ENCODE results near the gene BAZ1B.
"Not testable (repeated sequence)": the region's sequence is repeated elsewhere in the genome, so short reads cannot be mapped to it uniquely, and the experiment has no call there.

Gene BAZ1B, protein sequence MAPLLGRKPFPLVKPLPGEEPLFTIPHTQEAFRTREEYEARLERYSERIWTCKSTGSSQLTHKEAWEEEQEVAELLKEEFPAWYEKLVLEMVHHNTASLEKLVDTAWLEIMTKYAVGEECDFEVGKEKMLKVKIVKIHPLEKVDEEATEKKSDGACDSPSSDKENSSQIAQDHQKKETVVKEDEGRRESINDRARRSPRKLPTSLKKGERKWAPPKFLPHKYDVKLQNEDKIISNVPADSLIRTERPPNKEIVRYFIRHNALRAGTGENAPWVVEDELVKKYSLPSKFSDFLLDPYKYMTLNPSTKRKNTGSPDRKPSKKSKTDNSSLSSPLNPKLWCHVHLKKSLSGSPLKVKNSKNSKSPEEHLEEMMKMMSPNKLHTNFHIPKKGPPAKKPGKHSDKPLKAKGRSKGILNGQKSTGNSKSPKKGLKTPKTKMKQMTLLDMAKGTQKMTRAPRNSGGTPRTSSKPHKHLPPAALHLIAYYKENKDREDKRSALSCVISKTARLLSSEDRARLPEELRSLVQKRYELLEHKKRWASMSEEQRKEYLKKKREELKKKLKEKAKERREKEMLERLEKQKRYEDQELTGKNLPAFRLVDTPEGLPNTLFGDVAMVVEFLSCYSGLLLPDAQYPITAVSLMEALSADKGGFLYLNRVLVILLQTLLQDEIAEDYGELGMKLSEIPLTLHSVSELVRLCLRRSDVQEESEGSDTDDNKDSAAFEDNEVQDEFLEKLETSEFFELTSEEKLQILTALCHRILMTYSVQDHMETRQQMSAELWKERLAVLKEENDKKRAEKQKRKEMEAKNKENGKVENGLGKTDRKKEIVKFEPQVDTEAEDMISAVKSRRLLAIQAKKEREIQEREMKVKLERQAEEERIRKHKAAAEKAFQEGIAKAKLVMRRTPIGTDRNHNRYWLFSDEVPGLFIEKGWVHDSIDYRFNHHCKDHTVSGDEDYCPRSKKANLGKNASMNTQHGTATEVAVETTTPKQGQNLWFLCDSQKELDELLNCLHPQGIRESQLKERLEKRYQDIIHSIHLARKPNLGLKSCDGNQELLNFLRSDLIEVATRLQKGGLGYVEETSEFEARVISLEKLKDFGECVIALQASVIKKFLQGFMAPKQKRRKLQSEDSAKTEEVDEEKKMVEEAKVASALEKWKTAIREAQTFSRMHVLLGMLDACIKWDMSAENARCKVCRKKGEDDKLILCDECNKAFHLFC (N-terminal part only)

DNA sequence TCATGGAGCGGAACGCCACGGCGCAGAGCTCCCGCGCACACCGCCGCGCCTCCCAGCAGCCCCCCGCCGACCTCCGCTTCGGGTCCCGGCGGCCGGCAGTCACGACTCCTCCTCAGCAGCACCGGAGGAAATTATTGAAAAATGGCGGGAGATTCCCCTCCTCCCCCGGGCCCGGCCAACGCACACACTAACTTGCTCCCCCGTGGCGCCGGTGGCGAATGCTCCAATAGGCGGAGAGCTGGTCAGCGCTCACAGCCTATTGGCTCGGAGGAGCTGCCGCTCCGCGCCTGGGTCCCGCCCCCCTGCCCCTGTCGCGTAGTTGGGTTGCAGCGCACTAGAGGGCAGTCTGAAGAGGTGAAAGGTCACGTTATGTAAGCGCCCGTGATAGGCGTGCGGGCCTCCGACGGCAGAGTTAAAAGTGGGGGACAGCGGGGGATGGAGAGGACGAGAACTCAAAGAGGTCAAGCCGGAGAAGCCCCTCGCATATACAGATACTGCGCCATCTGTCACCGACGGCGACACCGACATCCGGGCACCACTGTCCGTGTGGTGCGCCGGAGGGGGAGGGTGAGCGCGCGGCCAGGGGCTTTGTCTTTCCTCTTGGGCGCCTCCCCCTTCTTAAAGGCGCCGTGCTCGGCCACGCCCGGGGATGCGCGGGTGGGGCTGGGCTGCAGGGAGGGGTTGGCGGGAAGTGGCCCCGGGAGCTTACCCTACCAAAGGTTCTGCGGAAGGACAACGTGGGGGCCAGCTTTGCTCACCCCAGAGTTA, at the start of gene BAZ1B:
TSS of gene BAZ1B (minus strand) at position 189 of the 768 bp plus-strand sequence. CDS start 360 bp downstream, outside the sequence.
- DNase-seq: peak; percentile 83 to 99 (median 97)

DNA sequence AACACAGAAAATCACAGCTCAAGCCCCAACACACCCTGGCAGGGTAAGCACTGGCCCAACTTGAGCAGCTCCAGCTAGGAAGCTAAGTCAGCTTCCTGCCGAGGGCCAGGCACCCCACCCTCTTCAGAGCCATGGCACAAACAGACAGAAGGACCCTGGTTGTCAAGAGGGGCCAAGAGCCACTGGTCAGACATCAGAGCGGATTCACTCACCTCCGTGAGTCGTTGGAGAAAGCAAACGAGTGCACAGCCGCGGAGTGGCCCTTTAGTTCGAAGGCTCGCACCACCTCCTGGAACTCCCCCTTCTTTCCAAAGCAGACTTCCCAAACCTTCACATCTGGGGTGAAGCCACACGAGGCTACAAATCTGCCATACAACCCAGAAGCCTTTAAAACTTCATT, 48.9 kb upstream of the BAZ1B start:
- DNase-seq: no peak

DNA sequence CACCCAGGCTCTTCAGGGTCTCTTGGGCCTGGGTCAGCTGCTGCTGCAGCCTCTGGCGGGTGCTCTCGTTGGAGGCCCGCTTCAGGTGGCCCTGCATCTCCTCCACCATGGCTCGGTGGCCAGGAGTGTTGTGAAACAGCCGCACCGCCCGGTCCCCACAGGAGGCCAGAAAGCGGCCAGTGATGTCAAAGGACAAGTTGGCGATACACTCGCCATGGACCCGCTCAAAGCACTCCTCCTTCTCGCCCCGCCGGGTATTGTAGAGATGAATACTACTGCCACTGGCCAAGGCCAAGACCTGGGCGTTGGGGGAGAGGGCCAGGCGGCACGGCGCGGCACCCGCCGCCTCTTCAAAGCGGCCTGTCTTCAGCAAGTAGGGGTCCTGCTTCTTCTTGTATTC, 48.4 kb upstream of the BAZ1B start:
- no peak for DNase-seq

DNA sequence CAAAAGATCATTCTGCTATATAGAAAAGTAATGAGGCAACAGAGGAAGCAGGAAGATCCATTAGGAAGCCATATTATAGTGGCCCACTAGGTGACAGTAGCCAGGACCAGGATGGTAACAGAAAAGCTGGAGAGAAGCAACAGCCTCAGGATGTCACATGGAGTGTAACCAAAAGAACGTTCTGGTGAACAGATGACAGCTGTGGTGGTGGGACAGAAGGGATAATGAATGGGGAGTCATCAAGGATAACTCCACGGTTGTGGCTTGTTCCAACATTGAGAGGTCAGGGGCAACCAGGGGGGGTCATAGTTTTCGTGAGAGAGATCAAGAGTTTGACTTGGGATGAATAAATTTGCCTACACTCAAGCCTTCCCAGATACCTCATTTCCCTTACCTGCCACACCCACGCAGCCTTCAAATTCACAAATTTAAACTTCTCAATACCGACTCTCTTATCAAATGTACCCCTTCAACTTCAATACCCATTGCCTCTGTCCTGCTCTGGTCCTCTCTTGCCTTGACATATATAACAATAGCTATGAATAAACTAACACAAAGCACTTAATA, 47.0 kb upstream of the BAZ1B start:
- DNase-seq: no peak

DNA sequence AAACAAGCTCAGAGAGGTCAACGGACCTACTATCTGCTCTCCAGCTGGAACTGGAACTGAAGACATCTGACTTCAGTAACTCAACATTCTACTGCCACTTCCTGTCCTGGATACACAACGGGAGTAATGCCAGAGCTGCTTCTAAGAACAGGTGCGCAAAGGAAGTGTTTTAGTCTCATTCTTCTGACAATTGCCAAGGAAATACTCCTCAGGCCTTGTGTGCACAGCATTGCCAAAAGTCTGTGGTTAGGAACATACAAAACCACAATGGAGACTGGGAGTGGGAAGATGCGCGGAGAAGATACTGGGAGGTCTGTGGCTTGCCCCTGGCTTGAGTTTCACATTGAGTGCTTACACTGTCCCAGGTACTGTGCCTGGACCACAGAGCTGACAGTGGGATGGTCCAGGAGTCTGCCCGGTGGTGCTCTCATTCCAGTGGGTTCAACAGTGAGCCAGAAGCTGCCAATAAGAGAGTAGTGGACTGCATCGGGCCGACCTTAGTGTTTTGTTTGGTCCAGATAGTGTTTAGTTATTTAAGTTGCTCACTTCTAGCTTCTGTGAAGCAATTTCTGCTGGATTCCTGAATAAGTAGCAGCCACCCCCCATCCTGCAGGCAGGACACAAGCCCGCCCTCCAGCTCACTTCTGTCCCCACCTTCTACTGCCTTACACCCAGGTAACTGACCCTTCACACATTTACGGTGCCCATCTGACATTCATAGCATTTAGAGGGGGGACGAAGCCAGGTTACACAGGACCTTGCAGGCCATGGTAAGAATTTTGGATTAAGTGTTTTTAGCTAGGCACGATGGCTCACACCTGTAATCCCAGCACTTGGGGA, 46.0 kb upstream of the BAZ1B start:
- no peak for DNase-seq

DNA sequence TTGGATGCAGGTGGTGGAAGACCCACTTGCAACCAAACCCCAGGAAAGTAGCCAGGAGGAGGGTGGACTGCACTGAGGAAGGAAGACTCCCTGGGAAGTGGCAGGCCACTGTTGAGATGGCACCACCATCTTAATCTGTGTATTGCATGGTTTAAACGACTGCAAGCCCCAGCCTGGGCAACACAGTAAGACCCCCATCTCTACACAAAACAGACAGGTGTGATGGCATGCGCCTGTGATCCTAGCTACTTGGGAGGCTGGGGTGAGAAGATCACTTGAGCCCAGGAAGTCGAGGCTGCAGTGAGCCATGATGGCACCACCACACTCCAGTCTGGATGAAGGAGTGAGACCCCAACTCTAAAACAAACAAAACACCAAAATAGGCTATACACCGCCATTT, 45.0 kb upstream of the BAZ1B start:
- DNase-seq: no peak

DNA sequence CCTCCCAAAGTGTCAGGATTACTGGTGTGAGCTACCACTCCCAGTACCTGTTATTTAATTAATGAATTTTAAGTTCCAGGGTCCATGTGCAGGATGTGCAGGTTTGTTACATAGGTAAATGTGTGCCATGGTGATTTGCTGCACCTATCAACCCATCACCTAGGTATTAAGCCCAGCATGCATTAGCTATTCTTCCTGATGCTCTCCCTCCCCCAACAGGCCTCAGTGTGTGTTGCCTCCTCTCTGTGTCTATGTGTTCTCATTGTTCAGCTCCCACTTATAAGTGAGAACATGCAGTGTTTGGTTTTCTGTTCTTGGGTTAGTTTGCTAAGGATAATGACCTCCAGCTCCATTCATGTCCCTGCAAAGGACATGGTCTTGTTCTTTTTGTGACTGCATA, 44.3 kb upstream of the BAZ1B start:
- DNase-seq: not testable (repeated sequence)

DNA sequence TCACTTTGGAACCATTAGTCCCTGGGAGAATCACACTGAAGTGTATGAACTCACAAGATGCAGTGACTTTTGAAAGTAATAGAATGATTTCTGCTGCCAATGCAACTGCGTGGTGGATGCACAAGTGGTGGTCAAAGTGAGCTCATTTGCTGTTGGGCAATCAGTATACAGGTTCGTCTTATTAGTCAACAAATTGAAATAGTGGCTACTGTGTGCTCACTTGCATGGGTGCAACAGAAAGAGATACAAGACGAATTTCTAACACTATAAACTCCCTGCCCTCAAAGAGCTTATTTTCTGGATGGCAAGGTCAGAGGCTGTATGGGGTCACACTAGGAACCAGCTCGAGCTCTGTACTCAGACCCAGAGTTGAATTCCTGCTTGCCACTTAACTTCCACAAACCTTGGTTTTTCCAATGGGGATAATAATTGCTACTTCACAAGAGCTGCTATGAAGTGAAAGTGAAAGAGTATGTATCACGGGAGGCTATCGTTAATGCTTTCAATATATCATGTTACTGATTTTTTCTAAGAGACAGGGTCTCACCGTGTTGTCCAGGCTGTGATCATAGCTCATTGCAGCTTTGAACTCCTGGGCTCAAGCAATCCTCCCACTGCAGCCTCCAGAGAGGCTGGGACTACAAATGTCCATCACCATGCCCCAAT, 43.7 kb upstream of the BAZ1B start:
- DNase-seq: no peak

DNA sequence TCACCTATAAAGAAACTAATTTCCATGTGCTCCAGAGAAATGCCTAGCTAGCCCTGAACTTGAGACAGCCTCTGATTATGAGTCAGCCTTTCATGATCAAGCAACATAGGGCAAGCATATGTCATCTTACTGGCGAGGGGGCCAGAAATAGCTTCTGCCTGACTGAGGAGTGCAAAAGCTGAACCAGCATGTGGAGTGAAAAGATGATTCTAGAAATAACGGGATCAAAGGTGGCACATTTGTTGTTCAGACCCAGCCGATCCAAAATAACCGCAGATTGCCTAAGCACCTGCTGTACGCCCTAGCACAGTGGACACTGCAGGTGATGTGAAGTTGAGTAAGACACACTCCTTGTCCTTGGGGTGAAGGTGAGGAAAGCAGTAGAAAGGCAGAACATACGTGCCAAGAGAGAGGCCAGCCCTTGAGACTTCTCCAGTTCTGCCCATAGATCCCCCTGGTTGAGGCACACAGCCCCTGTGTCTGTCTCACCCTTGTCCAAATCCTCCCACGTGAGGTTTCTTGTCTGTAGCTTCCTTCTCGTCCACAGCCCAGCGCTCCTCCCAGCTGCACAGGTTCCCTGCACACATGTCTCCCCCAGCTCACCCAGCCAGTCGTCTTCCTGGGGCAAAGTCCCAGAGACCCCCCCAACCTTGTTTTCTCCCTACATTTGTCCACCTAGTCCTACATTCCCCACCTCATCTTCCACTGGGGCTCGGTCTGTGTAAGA, 38.2 kb upstream of the BAZ1B start:
- DNase-seq: peak in 1 of 58 donors; percentile 1

DNA sequence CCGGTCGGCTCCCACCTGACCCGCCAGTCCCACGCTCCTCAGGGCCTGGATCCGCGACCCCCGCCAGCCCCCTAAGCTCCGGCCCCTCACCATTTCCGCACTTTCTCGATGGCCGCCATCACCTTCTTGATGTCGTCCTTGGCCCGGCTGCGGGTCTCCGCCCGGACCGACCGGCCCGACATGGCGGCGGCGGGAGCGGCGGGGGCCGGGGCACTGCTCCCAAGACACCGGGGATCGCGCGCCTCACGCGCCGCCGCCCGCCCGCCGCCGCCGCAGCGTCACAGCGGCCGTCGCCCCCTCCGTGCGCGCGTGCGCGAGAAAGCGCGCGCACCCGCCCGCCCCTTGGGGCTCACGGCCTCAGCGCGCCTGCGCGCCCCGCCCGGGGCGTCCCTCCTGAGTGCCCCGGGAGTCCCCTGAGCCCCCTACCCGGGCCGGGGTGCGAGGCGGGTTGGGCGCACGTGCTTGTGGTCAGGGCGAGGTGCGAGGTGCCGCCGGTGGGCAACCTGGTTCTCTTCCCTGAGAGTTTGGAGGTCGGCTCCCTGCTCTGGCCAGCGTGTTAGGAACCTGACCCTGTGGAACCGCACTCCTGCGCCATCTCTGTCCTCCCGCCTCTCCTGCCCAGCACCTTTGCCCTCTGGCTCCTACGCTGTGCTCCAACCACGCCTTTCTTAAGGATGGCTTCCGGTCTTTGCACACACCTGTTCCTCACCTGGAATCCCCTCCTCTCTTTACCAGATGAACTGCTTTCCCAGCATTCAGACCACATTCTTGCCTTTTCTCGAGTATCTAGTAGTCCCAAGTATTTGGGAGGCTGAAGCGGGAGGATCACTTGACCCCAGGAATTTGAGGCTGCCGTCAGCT, 35.5 kb upstream of the BAZ1B start, which contains the start of gene BCL7B:
TSS of gene BCL7B (minus strand) at position 294 of the 861 bp plus-strand sequence. CDS start at position 182, 112 bp downstream.
- DNase-seq: peak in 56 of 58 donors; percentile 22 to 84 (median 68)

DNA sequence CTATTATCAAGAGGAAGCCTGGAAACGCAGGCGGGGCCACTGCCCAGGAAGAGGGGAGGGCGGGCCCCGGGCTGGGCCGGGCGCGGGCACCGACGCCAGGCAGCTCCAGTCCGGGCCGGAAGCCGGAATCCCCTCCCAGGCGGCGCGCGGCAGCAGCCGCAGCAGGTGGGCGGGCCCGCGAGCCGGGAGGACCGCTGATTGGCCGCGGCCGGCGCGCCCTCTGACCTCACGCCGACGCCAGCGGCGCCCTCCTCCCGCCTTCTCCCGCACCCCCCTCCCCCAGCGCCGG, 35.0 kb upstream of the BAZ1B start:
- DNase-seq: peak; percentile 52 to 94 (median 87)

DNA sequence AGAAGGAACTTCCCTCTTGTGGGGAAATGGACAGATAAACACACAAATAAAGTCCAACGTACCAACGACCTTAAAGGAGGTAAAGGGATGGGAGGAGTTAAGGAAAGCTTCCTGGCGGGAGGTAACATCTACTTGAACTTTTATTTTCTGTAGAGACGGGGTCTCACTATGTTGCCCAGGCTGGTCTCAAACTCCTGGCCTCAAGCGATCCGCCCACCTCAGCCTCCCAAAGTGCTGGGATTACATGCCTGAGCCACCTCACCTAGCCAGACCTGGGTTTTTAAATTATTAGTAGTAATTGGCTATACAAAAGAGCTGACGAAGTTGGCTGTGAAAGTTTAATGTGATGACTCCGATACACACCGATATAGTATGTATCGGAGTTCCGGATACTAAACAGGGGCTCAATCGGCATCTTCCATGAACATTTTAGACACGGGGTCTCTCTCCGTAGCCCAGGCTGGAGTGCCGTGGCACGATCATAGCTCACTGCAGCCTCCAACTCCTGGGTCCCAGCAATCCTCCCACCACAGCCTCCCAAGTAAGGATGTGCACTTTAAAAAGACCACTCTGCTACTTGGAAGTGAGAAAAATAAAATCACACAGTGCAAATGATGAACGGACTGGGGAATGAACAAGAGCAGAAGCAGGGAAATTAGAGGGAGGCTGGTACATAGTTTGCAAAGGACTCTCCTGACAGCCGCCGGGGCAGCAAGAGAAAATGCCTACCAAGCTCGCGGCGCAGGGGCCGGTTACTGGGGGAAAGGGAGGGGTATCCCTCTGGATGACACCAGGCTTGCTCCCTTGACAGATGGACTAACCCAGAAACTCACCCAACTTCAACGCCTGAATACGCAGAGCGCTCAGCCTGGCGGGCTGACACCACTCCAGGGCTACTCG, 34.4 kb upstream of the BAZ1B start:
- DNase-seq: no peak

DNA sequence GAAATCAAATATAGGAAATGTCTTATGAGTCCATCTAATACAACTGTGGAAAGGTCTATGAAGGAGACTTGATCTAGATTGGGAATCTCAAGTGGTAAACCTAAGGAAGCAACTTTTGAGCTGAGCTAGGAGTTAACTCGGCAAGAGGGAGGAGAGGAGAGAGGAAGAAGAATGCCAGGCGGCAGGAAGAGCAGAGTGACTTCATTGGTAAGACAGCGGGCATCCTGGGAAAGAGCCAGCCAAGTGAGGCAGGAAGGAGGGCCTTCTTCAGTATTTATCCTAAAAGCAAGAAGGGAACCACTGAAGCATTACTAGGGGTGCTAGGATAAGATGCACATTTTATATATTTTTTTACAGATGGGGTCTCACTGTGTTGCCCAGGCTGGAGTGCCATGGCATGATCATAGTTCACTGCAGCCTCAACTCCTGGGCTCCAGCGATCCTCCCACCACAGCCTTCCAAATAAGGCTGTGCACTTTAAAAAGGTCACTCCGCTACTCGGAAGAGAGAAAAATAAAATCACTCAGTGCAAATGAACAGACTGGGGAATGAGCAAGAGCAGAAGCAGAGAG, 33.4 kb upstream of the BAZ1B start:
- no peak for DNase-seq

DNA sequence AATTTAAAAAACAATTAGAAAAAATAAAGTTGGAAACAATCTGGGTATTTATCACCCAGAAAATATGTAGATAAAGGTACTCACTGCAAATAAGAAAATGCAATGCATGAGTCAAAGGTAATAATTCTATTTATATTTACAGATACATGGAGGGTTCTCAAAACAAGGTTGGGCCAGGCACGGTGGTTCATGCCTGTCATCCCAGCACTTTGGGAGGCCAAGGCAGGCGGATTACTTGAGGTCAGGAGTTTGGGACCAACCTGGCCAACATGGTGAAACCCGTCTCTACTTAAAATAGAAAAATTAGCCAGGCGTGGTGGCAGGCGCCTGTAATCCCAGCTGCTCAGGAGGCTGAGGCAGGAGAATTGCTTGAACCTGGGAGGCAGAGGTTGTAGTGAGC, 28.0 kb upstream of the BAZ1B start:
- DNase-seq: not testable (repeated sequence)

DNA sequence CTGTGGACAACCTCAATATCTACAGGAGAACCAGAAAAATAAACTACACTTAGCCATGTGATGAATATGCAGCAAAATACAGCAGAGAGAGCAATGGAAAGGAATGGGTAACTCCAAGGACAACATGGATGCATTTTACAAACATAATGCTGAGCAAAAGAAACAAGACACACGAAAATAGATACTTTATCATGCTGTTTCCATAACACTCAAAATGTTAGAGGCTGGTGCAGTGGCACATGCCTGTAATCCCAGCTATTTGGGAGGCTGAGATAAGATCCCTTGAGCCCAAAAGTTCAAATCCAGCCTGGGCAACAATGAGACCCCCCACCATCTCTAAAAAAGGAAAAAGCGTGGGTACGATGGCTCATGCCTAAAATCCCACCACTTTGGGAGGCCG, 27.1 kb upstream of the BAZ1B start:
- no peak for DNase-seq

DNA sequence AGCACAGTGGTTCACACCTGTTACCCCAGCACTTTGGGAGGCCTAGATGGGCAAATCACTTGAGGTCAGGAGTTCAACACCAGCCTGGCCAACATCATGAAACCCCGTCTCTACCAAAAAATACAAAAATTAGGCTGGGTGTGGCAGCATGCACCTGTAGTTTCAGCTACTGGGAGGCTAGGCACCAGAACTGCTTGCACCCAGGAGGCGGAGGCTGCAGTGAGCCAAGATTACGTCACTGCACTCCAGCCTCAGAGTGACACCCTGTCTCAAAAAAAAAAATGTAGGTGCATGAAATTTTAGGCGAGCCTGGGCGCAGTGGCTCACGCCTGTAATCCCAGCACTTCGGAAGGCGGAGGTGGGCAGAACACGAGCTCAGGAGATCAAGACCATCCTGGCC, 25.7 kb upstream of the BAZ1B start:
- peak in 1 of 58 donors; percentile 34 for DNase-seq

Measured in anterior cingulate cortex (tissue), 58 donors.